GM18519 (cell line): ENCODE measurements around the gene ITM2C.
A peak's percentile ranks its signal among the peaks of the same experiment; 100 is the strongest.

Experiments used
- ATAC-seq: cut with Tn5 transposase; IDR thresholded peaks from one replicate; pipeline ENCODE4 v1.9.1; 2021; ENCODE audit warnings: mild to moderate bottlenecking, moderate library complexity; ENCODE audit not compliant: unreplicated experiment, low FRiP score

ITM2C gene

GRCh38 chr2:230872151-230872967 is 7.6 kb downstream of the ITM2C start:
- no peak for ATAC-seq

- ATAC-seq: peak; percentile 64
These were observed 8.4 kb downstream of the ITM2C start for GRCh38 chr2:230872968-230873660.

GRCh38 chr2:230873661-230874401 is 9.1 kb downstream of the ITM2C start:
- ATAC-seq: peak; percentile 43

GRCh38 chr2:230874456-230874855 is 9.7 kb downstream of the ITM2C start:
- ATAC-seq: no peak

- no peak for ATAC-seq
These were observed 10.1 kb downstream of the ITM2C start for GRCh38 chr2:230874876-230875275.

- no peak for ATAC-seq
These were observed 10.9 kb downstream of the ITM2C start for GRCh38 chr2:230875347-230876315.

GRCh38 chr2:230877116-230877758 is 12.5 kb downstream of the ITM2C start:
- no peak for ATAC-seq

GRCh38 chr2:230877759-230878598 is 13.2 kb downstream of the ITM2C start:
- ATAC-seq: no peak

GRCh38 chr2:230878599-230879188 is 14.0 kb downstream of the ITM2C start:
- ATAC-seq: no peak

GRCh38 chr2:230879271-230879882 is 14.6 kb downstream of the ITM2C start:
- ATAC-seq: no peak

GRCh38 chr2:230879891-230880290 is 15.1 kb downstream of the ITM2C start:
- ATAC-seq: no peak

GRCh38 chr2:230881840-230882239 is 17.1 kb downstream of the ITM2C start:
- no peak for ATAC-seq

GRCh38 chr2:230885463-230886130 is 20.9 kb downstream of the ITM2C start:
- ATAC-seq: no peak

GRCh38 chr2:230886206-230886605 is 21.5 kb downstream of the ITM2C start:
- ATAC-seq: no peak

- ATAC-seq: no peak
These were observed 21.9 kb downstream of the ITM2C start for GRCh38 chr2:230886671-230887071.

GRCh38 chr2:230887342-230887741 is 22.6 kb downstream of the ITM2C start:
- ATAC-seq: no peak

- ATAC-seq: no peak
These were observed 24.2 kb downstream of the ITM2C start for GRCh38 chr2:230888824-230889400.
